H9 (cell line): Measurements from ENCODE around the gene MREG. TPM values are rescaled to one million over a fixed set of nuclear protein-coding genes. Genes with fewer than 3 reads are reported as not detected.

ENCODE experiments used
- DNase-seq: peaks from one replicate; pipeline ENCODE4 v3.0.0-alpha.2; 2017
- H2AFZ ChIP-seq: one replicate; pipeline ENCODE4 v1.6.1; 2013; ENCODE audit warnings: mild to moderate bottlenecking, low read length, control low read depth, moderate library complexity
- H2AK5ac ChIP-seq: 2 replicates; pipeline ENCODE4 v1.6.1; 2013; ENCODE audit warnings: low read length, control low read depth, mixed read lengths; ENCODE audit not compliant: insufficient read length
- H2BK120ac ChIP-seq: one replicate; pipeline ENCODE4 v1.6.1; 2013; ENCODE audit warnings: low read depth, mild to moderate bottlenecking, low read length, control low read depth, inconsistent platforms; ENCODE audit not compliant: poor library complexity, severe bottlenecking
- H2BK12ac ChIP-seq: 2 replicates; pipeline ENCODE4 v1.6.1; 2013; ENCODE audit warnings: low read length, control low read depth, mixed read lengths, low read depth; ENCODE audit not compliant: insufficient read length
- H2BK15ac ChIP-seq: 2 replicates; pipeline ENCODE4 v1.6.1; 2013; ENCODE audit warnings: low read depth, low read length, control low read depth
- H2BK20ac ChIP-seq: one replicate; pipeline ENCODE4 v1.6.1; 2013; ENCODE audit warnings: low read depth, mild to moderate bottlenecking, low read length, control low read depth, inconsistent platforms; ENCODE audit not compliant: poor library complexity, severe bottlenecking
- H2BK5ac ChIP-seq: 2 replicates; pipeline ENCODE4 v1.6.1; 2013; ENCODE audit warnings: low read length, control low read depth, mixed read lengths; ENCODE audit not compliant: insufficient read length
- H3K14ac ChIP-seq: 2 replicates; pipeline ENCODE4 v1.6.1; 2013; ENCODE audit warnings: low read length, control low read depth; ENCODE audit not compliant: insufficient read depth
- H3K18ac ChIP-seq: 2 replicates; pipeline ENCODE4 v1.6.1; 2013; ENCODE audit warnings: low read depth, mild to moderate bottlenecking, mixed read lengths, low read length, control low read depth; ENCODE audit not compliant: insufficient read length
- H3K23ac ChIP-seq: 2 replicates; pipeline ENCODE4 v1.6.1; 2013; ENCODE audit warnings: low read length, control low read depth, mixed read lengths, low read depth; ENCODE audit not compliant: insufficient read length
- H3K23me2 ChIP-seq: 2 replicates; pipeline ENCODE4 v1.6.1; 2013; ENCODE audit warnings: low read depth, mild to moderate bottlenecking, mixed read lengths, low read length, control low read depth; ENCODE audit not compliant: insufficient read length, poor library complexity, severe bottlenecking
- H3K27ac ChIP-seq: 2 replicates; pipeline ENCODE4 v1.5.1; 2013; ENCODE audit warnings: low read length, control low read depth, mixed read lengths, low read depth; ENCODE audit not compliant: insufficient read length
- H3K27me3 ChIP-seq: 2 replicates; pipeline ENCODE4 v1.6.1; 2013; ENCODE audit warnings: low read length, control low read depth, inconsistent platforms; ENCODE audit not compliant: insufficient read depth
- H3K4ac ChIP-seq: 2 replicates; pipeline ENCODE4 v1.6.1; 2013; ENCODE audit warnings: low read depth, mild to moderate bottlenecking, control low read depth, inconsistent platforms, low read length, moderate library complexity
- H3K4me1 ChIP-seq: 2 replicates; pipeline ENCODE4 v1.6.1; 2013; ENCODE audit warnings: low read length, control low read depth, inconsistent platforms; ENCODE audit not compliant: insufficient read depth
- H3K4me2 ChIP-seq: 2 replicates; pipeline ENCODE4 v1.6.1; 2013; ENCODE audit warnings: low read length, control low read depth, mixed read lengths; ENCODE audit not compliant: insufficient read length, insufficient read depth
- H3K56ac ChIP-seq: 2 replicates; pipeline ENCODE4 v1.6.1; 2013; ENCODE audit warnings: low read depth, mild to moderate bottlenecking, mixed read lengths, low read length, control low read depth; ENCODE audit not compliant: insufficient read length
- H3K79me1 ChIP-seq: 2 replicates; pipeline ENCODE4 v1.6.1; 2013; ENCODE audit warnings: low read depth, mild to moderate bottlenecking, moderate library complexity, low read length, control low read depth, inconsistent platforms; ENCODE audit not compliant: insufficient read depth, poor library complexity, severe bottlenecking
- H3K79me2 ChIP-seq: 2 replicates; pipeline ENCODE4 v1.6.1; 2013; ENCODE audit warnings: low read length, control low read depth, inconsistent platforms; ENCODE audit not compliant: insufficient read depth
- H3K9ac ChIP-seq: 2 replicates; pipeline ENCODE4 v1.6.1; 2013; ENCODE audit warnings: low read length, control low read depth, mixed read lengths; ENCODE audit not compliant: insufficient read length; ENCODE audit errors: extremely low read depth
- H3K9me3 ChIP-seq: one replicate; pipeline ENCODE4 v1.6.1; 2013; ENCODE audit warnings: low read depth, low read length, inconsistent platforms; ENCODE audit not compliant: control insufficient read depth
- H3T11ph ChIP-seq: one replicate; pipeline ENCODE4 v1.6.1; 2013; ENCODE audit warnings: mild to moderate bottlenecking, low read length, control low read depth, inconsistent platforms
- H4K20me1 ChIP-seq: one replicate; pipeline ENCODE4 v1.6.1; 2013; ENCODE audit not compliant: control insufficient read depth, insufficient read length, insufficient read depth
- H4K5ac ChIP-seq: 2 replicates; pipeline ENCODE4 v1.6.1; 2013; ENCODE audit warnings: low read depth, mild to moderate bottlenecking, mixed read lengths, low read length, control low read depth; ENCODE audit not compliant: insufficient read length
- H4K8ac ChIP-seq: replicated peaks from 2 replicates; pipeline ENCODE4 v1.6.1; 2013; ENCODE audit warnings: low read length, control low read depth, mixed read lengths, low read depth; ENCODE audit not compliant: insufficient read length
- H4K91ac ChIP-seq: 2 replicates; pipeline ENCODE4 v1.6.1; 2013; ENCODE audit warnings: low read depth, mild to moderate bottlenecking, moderate library complexity, mixed read lengths, low read length, control low read depth; ENCODE audit not compliant: insufficient read length
- H3K27ac Mint-ChIP-seq, 3 experiments: 2 replicates in 2 of 3; 3 replicates in 1 of 3; pipeline ENCODE4 v1.8.0; 2020 to 2021; ENCODE audit warnings: mixed read lengths in 3 of 3, mild to moderate bottlenecking in 1 of 3, moderate library complexity in 1 of 3
- H3K27me3 Mint-ChIP-seq: 2 replicates; pipeline ENCODE4 v1.8.0; 2021; ENCODE audit warnings: low read depth, mild to moderate bottlenecking, moderate library complexity, mixed read lengths
- H3K36me3 Mint-ChIP-seq, 3 experiments: 2 replicates in 2 of 3; 3 replicates in 1 of 3; pipeline ENCODE4 v1.8.0; 2020 to 2021; ENCODE audit warnings: low read depth in 3 of 3, mixed read lengths in 3 of 3; ENCODE audit not compliant: insufficient read depth in 1 of 3
- H3K4me1 Mint-ChIP-seq, 2 experiments: 2 replicates each; pipeline ENCODE4 v1.8.0; 2020; ENCODE audit warnings: mixed read lengths in 2 of 2
- H3K4me3 Mint-ChIP-seq, 2 experiments: 2 replicates in 1 of 2; 3 replicates in 1 of 2; pipeline ENCODE4 v1.8.0; 2020 to 2021; ENCODE audit warnings: mild to moderate bottlenecking in 2 of 2, mixed read lengths in 2 of 2, moderate library complexity in 1 of 2
- H3K9me3 Mint-ChIP-seq, 2 experiments: 2 replicates in 1 of 2; 3 replicates in 1 of 2; pipeline ENCODE4 v1.8.0; 2020; ENCODE audit warnings: mild to moderate bottlenecking in 2 of 2, mixed read lengths in 2 of 2, moderate library complexity in 1 of 2
- WGBS: extraction: QIAGEN DNeasy Blood & Tissue Kit; methylation state at CpG from one replicate; pipeline ENCODE4 v1.1.7; 2013; ENCODE audit warnings: missing lambda C conversion rate, low lambda C conversion rate, mixed read lengths; ENCODE audit not compliant: insufficient read length; ENCODE audit errors: extremely low coverage; 5-methylcytosine and 5-hydroxymethylcytosine counted together
- total RNA-seq: library from RNA; stranded (reverse); gene quantifications from 2 replicates; pipeline ENCODE4 v1.2.1, GENCODE V29; 2021
- TF ChIP-seq, protein P1 (sequence below): fragments of 200-600 bp; sonication (generic); conservative IDR thresholded peaks from 3 replicates; pipeline ENCODE4 v1.8.0; 2021; ENCODE audit warnings: antibody characterized with exemption, mild to moderate bottlenecking

The MREG gene
- total RNA-seq, 1 experiment from 2014 or later, result 21.8 TPM

DNA sequence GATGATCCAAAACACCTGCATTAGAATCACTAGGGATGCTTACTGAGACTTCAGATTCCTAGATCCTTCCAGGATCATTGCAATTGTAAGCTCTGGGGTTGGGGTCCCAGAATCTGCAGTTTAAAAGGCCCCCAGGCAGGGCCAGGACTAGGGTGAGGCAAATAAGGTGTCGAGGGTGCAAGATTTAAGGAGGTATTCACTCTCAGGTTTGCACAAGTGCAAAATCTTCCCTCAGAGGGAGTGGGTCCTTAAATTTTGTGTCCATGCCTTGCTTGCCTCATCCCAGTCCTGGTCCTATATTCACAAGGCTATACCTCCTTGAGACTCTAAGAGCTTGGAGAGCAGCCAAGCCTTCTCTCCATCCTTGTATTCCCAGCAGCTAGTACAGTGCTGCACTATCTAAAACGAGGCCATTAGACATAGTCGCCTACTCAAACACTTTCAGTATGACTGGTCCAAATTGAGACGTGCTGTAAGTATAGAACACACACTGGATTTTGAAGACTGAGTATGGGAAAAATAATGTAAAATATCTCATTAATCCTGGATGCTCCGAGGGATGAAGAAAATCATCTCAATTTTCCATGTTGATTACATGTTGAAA, 31.6 kb upstream of the MREG start:
- no peak overlapping the region for H3K18ac ChIP-seq
- TF ChIP-seq, protein P1, sequence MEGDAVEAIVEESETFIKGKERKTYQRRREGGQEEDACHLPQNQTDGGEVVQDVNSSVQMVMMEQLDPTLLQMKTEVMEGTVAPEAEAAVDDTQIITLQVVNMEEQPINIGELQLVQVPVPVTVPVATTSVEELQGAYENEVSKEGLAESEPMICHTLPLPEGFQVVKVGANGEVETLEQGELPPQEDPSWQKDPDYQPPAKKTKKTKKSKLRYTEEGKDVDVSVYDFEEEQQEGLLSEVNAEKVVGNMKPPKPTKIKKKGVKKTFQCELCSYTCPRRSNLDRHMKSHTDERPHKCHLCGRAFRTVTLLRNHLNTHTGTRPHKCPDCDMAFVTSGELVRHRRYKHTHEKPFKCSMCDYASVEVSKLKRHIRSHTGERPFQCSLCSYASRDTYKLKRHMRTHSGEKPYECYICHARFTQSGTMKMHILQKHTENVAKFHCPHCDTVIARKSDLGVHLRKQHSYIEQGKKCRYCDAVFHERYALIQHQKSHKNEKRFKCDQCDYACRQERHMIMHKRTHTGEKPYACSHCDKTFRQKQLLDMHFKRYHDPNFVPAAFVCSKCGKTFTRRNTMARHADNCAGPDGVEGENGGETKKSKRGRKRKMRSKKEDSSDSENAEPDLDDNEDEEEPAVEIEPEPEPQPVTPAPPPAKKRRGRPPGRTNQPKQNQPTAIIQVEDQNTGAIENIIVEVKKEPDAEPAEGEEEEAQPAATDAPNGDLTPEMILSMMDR, result no peak
- no peak overlapping the region for H2AK5ac ChIP-seq
- no peak overlapping the region for H4K5ac ChIP-seq
- H3K27ac Mint-ChIP-seq, result no peak overlapping the region
- no peak overlapping the region for H4K91ac ChIP-seq
- H3K36me3 Mint-ChIP-seq, result peaks cover 16 to 36% (median 31%) of the 10 kb centered on the region in 3 experiments; a peak in 6 of 7 replicates
- H3K4me2 ChIP-seq, result no peak overlapping the region
- H3K27ac ChIP-seq, result no peak overlapping the region
- H3K9me3 Mint-ChIP-seq, result no peaks in the 10 kb centered on the region
- no peaks in the 10 kb centered on the region for H3K9me3 ChIP-seq
- H4K8ac ChIP-seq, result no peak overlapping the region
- no peak overlapping the region for H3K23ac ChIP-seq
- no peaks in the 10 kb centered on the region for H3K4me1 ChIP-seq
- H2BK120ac ChIP-seq, result no peak overlapping the region
- H3K4ac ChIP-seq, result no peak overlapping the region
- no peak overlapping the region for H3K9ac ChIP-seq
- no peak overlapping the region for H2BK20ac ChIP-seq
- no peak overlapping the region for H2BK12ac ChIP-seq
- H2AFZ ChIP-seq, result no peak overlapping the region
- H3K56ac ChIP-seq, result no peak overlapping the region
- H2BK15ac ChIP-seq, result no peak overlapping the region
- H4K20me1 ChIP-seq, result no peaks in the 10 kb centered on the region
- H3K27me3 Mint-ChIP-seq, result no peaks in the 10 kb centered on the region
- no peaks in the 10 kb centered on the region for H3K79me2 ChIP-seq
- no peaks in the 10 kb centered on the region for H3K27me3 ChIP-seq
- DNase-seq, result no peak
- no CpG with 5 or more reads among the region's 5 CpGs for WGBS
- no peak overlapping the region for H3T11ph ChIP-seq
- no peak overlapping the region for H2BK5ac ChIP-seq
- no peaks in the 10 kb centered on the region; a peak in 1 of 4 replicates for H3K4me1 Mint-ChIP-seq
- no peaks in the 10 kb centered on the region for H3K79me1 ChIP-seq
- H3K4me3 Mint-ChIP-seq, result no peak overlapping the region
- no peak overlapping the region for H3K14ac ChIP-seq
- no peaks in the 10 kb centered on the region for H3K23me2 ChIP-seq
